HL-60 (cell line): Measurements from ENCODE around the gene MYBPC2.

Source experiments
- DNase-seq, 2 experiments: peaks; one replicate each; pipeline ENCODE4 v3.0.0-alpha.2; 2010 to 2020; ENCODE audit warnings: low read depth in 1 of 2, low spot score in 1 of 2
- H3K27ac ChIP-seq: fragments of 250-450 bp; sonication (Bioruptor Pico); replicated peaks from 2 replicates; pipeline ENCODE4 v1.5.1; 2020; ENCODE audit warnings: mild to moderate bottlenecking, moderate library complexity
- H3K27me3 ChIP-seq: fragments of 250-450 bp; sonication (Bioruptor Pico); 2 replicates; pipeline ENCODE4 v1.5.1; 2021; ENCODE audit warnings: mild to moderate bottlenecking, moderate library complexity; ENCODE audit not compliant: insufficient read depth, poor library complexity, severe bottlenecking
- H3K4me3 ChIP-seq: replicated peaks from 2 replicates; pipeline ENCODE4 v1.5.1; 2011; ENCODE audit warnings: mild to moderate bottlenecking, control low read depth, low read length; ENCODE audit not compliant: insufficient read depth
- GABPA ChIP-seq: IDR thresholded peaks from 2 replicates; pipeline ENCODE4 v1.6.1; 2012; ENCODE audit warnings: low read depth
- POLR2AphosphoS5 ChIP-seq: IDR thresholded peaks from 2 replicates; pipeline ENCODE4 v1.6.1; 2012; ENCODE audit warnings: low read depth
- SPI1 ChIP-seq: IDR thresholded peaks from 2 replicates; pipeline ENCODE4 v1.6.1; 2012; ENCODE audit warnings: low read depth, mild to moderate bottlenecking, borderline replicate concordance
- TF ChIP-seq, protein P1 (sequence below): IDR thresholded peaks from one replicate; pipeline ENCODE4 v1.5.1; 2011; ENCODE audit warnings: low read length, control low read depth, inconsistent platforms; ENCODE audit not compliant: insufficient read depth
- TF ChIP-seq, protein P2 (sequence below): IDR thresholded peaks from 2 replicates; pipeline ENCODE4 v1.6.1; 2012; ENCODE audit warnings: low read depth; ENCODE audit not compliant: insufficient replicate concordance

MYBPC2 gene

DNA sequence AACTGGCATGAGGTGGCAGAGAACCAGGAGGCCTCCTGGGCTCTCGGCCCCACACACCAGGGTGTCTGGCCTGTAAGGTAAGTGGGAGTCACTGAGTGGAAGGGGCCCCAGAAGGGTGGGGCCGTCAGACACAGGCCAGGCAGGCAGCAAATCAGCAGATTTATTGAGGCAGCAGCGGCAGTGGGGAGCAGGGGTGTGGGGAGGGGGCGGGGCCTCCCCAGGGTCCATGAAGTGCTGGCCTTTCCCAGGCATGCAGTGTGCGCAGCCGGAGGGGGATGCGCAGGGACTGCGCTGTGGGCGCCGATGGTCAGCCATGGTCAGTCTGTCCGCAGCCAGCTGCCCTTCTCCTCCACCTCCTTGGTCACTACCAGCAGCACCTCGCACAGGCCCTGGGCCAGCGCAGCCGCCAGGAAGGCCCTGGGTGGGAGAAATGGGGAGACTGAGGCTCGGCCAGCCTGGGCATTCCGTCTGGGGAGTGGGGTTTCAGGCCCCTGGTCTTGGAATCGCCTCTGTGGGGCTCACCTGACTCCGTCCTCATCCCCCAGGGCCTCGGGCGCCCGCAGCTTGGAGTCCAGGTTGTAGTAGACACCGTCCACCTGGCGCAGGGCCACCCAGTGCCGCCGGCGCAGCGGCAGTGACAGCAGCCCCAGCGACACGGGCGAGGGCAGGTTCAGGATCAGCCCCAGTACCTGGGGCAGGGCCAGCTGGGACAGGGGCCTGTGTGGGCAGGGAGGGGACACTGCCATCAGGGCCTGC lies 73.3 kb downstream of the MYBPC2 start:
- Histone ChIP-seq H3K4me3 (no peak overlapping the region), H3K27me3 (no peaks in the 10 kb centered on the region), H3K27ac (no peak overlapping the region)
- no peak for DNase-seq
- no peak for TF ChIP-seq SPI1
- TF ChIP-seq, protein P1, sequence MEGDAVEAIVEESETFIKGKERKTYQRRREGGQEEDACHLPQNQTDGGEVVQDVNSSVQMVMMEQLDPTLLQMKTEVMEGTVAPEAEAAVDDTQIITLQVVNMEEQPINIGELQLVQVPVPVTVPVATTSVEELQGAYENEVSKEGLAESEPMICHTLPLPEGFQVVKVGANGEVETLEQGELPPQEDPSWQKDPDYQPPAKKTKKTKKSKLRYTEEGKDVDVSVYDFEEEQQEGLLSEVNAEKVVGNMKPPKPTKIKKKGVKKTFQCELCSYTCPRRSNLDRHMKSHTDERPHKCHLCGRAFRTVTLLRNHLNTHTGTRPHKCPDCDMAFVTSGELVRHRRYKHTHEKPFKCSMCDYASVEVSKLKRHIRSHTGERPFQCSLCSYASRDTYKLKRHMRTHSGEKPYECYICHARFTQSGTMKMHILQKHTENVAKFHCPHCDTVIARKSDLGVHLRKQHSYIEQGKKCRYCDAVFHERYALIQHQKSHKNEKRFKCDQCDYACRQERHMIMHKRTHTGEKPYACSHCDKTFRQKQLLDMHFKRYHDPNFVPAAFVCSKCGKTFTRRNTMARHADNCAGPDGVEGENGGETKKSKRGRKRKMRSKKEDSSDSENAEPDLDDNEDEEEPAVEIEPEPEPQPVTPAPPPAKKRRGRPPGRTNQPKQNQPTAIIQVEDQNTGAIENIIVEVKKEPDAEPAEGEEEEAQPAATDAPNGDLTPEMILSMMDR: no peak
- no peak for TF ChIP-seq POLR2AphosphoS5
- TF ChIP-seq, protein P2, sequence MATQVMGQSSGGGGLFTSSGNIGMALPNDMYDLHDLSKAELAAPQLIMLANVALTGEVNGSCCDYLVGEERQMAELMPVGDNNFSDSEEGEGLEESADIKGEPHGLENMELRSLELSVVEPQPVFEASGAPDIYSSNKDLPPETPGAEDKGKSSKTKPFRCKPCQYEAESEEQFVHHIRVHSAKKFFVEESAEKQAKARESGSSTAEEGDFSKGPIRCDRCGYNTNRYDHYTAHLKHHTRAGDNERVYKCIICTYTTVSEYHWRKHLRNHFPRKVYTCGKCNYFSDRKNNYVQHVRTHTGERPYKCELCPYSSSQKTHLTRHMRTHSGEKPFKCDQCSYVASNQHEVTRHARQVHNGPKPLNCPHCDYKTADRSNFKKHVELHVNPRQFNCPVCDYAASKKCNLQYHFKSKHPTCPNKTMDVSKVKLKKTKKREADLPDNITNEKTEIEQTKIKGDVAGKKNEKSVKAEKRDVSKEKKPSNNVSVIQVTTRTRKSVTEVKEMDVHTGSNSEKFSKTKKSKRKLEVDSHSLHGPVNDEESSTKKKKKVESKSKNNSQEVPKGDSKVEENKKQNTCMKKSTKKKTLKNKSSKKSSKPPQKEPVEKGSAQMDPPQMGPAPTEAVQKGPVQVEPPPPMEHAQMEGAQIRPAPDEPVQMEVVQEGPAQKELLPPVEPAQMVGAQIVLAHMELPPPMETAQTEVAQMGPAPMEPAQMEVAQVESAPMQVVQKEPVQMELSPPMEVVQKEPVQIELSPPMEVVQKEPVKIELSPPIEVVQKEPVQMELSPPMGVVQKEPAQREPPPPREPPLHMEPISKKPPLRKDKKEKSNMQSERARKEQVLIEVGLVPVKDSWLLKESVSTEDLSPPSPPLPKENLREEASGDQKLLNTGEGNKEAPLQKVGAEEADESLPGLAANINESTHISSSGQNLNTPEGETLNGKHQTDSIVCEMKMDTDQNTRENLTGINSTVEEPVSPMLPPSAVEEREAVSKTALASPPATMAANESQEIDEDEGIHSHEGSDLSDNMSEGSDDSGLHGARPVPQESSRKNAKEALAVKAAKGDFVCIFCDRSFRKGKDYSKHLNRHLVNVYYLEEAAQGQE: no peak
- no peak for TF ChIP-seq GABPA

DNA sequence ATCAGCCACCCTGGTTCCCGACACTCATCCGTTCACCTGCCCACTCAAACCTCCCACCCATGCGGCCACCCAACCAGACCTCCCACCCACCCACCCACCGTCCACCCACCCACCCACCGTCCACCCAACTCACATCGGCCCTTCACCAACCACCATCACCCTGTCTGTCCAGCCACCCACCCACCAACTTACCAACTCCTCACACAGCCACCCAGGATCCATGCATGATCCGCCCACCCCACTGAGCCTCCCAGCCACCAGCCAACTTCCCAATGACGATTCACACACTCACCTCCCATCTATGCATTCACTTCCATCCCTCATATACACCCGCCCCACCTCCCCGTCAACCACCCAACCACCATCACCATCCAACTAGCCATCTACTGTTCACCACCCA lies 74.0 kb downstream of the MYBPC2 start:
- Histone ChIP-seq H3K27ac (no peak overlapping the region), H3K27me3 (no peaks in the 10 kb centered on the region), H3K4me3 (no peak overlapping the region)
- DNase-seq: no peak
- TF ChIP-seq, protein P2: no peak
- no peak for TF ChIP-seq POLR2AphosphoS5

GRCh38 chr19:50507376-50507775 lies 74.7 kb downstream of the MYBPC2 start:
- no peak for TF ChIP-seq SPI1
- no peak for DNase-seq
- no peak overlapping the region for H3K4me3 ChIP-seq
- no peaks in the 10 kb centered on the region for H3K27me3 ChIP-seq
- H3K27ac ChIP-seq: no peak overlapping the region

GRCh38 chr19:50508843-50509190 lies 76.1 kb downstream of the MYBPC2 start:
- Histone ChIP-seq H3K27ac (no peak overlapping the region), H3K4me3 (no peak overlapping the region), H3K27me3 (no peaks in the 10 kb centered on the region)
- TF ChIP-seq SPI1 (no peak), GABPA (no peak), POLR2AphosphoS5 (no peak)
- TF ChIP-seq, protein P2: no peak
- TF ChIP-seq, protein P1: no peak
- no peak for DNase-seq
